Panc1 (cell line): ENCODE data around the gene ARHGEF3. TPM values are rescaled to one million over a fixed set of nuclear protein-coding genes. Genes with fewer than 3 reads are reported as not detected.

Source experiments
- ATAC-seq: fragments of 200-7000 bp; cut with Tn5 transposase; 2 replicates; pipeline ENCODE4 v1.9.1; 2020; ENCODE audit warnings: mild to moderate bottlenecking, moderate library complexity
- BruUV-seq: library from RNA; stranded (reverse); fragments of 400-500 nt; replicated peaks from 2 replicates; lab custom pipeline; 2021; lab: Mats Ljungman, UMichigan
- CTCF ChIA-PET: fragments of 300-600 bp; sonication (Branson Sonifier 250); formaldehyde crosslinking; loops from one replicate; lab custom pipeline; 2022; ENCODE audit warnings: antibody characterized with exemption; lab: Charles Lee
- POLR2A ChIA-PET: fragments of 300-600 bp; sonication (Branson Sonifier 250); formaldehyde crosslinking; loops from one replicate; lab custom pipeline; 2022; ENCODE audit warnings: antibody characterized with exemption; lab: Charles Lee
- DNase-seq: peaks from one replicate; pipeline ENCODE4 v3.0.0-alpha.2; 2010; ENCODE audit warnings: low read depth, low spot score
- H3K27ac ChIP-seq: 2 replicates; pipeline ENCODE4 v1.5.1; 2011; ENCODE audit warnings: mild to moderate bottlenecking, low read length, inconsistent platforms
- H3K27me3 ChIP-seq: fragments of 200-500 bp; sonication (Bioruptor generic); 2 replicates; pipeline ENCODE4 v1.6.0; 2014; ENCODE audit warnings: low read length, inconsistent platforms; ENCODE audit not compliant: control insufficient read depth, insufficient read depth
- H3K36me3 ChIP-seq: fragments of 200-500 bp; sonication (Bioruptor generic); 2 replicates; pipeline ENCODE4 v1.5.1; 2014; ENCODE audit warnings: inconsistent platforms, mild to moderate bottlenecking, low read length, moderate library complexity; ENCODE audit not compliant: control insufficient read depth, insufficient read depth
- H3K4me1 ChIP-seq: 2 replicates; pipeline ENCODE4 v1.5.1; 2011; ENCODE audit warnings: inconsistent platforms, mild to moderate bottlenecking, low read length, moderate library complexity; ENCODE audit not compliant: control insufficient read depth, insufficient read depth
- H3K4me3 ChIP-seq, 2 experiments: 2 replicates each; pipeline ENCODE4 v1.5.1; 2011 to 2012; ENCODE audit warnings: low read depth in 2 of 2, low read length in 2 of 2, mild to moderate bottlenecking in 2 of 2, inconsistent platforms in 1 of 2, moderate library complexity in 1 of 2
- H3K9me3 ChIP-seq: fragments of 200-500 bp; sonication (Bioruptor generic); 2 replicates; pipeline ENCODE4 v1.5.1; 2014; ENCODE audit warnings: low read depth, mild to moderate bottlenecking, inconsistent platforms, low read length, moderate library complexity; ENCODE audit not compliant: control insufficient read depth, insufficient read depth
- POLR2AphosphoS5 ChIP-seq: IDR thresholded peaks from 2 replicates; pipeline ENCODE4 v1.6.1; 2012; ENCODE audit warnings: mild to moderate bottlenecking, low read depth, low read length, moderate library complexity
- REST ChIP-seq, 2 experiments: IDR thresholded peaks; 2 replicates each; pipeline ENCODE4 v1.6.1; 2011 to 2012; ENCODE audit warnings: low read depth in 2 of 2, control low read depth in 1 of 2, low read length in 1 of 2, mild to moderate bottlenecking in 1 of 2, moderate library complexity in 1 of 2; ENCODE audit not compliant: insufficient read depth in 1 of 2
- SIN3A ChIP-seq: IDR thresholded peaks from 2 replicates; pipeline ENCODE4 v1.6.1; 2012; ENCODE audit warnings: low read depth, mild to moderate bottlenecking, low read length, moderate library complexity, borderline replicate concordance; ENCODE audit not compliant: insufficient read depth
- TCF7L2 ChIP-seq: IDR thresholded peaks from 2 replicates; pipeline ENCODE4 v1.6.1; 2011; ENCODE audit warnings: mild to moderate bottlenecking, low read depth, low read length, inconsistent platforms
- in situ Hi-C: cut with HindIII; loops from 2 replicates; pipeline ENCODE4 v1.10.0; 2016; ENCODE audit warnings: low sequenced_read_pairs, low pct_unique_long_range_greater_than_20kb
- intact Hi-C: fragments of 100-400 bp; cut with micrococcal nuclease; formaldehyde crosslinking; loops from one replicate; pipeline ENCODE4 v1.10.0; 2022; ENCODE audit not compliant: unreplicated experiment
- total RNA-seq: library from RNA; stranded (reverse); gene quantifications from one replicate; pipeline ENCODE4 v1.2.1, GENCODE V29; 2021; ENCODE audit not compliant: unreplicated experiment
- TF ChIP-seq, protein P1 (sequence below): fragments of 450-650 bp; IDR thresholded peaks from 2 replicates; pipeline ENCODE4 v1.5.1; 2017; ENCODE audit warnings: mild to moderate bottlenecking

ARHGEF3 gene
- total RNA-seq, 1 experiment from 2014 or later, result 19.8 TPM

DNA sequence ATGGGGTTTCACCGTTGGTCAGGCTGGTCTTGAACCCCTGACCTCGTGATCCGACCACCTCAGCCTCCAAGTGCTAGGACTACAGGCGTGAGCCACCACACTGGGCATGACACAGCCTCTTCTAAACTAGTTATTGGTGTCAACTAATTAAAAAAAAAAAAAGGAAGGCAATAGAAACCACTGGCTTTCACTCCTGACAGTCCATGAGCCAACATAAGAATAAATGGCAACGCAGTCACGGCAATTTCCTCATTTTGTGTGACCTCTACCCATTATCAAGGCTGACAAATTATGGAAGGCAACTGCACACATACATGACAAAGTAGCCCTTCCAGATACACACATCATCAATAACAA lies 5.9 kb downstream of the ARHGEF3 start:
- BruUV-seq, result no TSS peak
- Histone ChIP-seq H3K27ac (no peak overlapping the region), H3K27me3 (no peaks in the 10 kb centered on the region), H3K36me3 (no peaks in the 10 kb centered on the region), H3K9me3 (no peaks in the 10 kb centered on the region), H3K4me3 (no peak overlapping the region), H3K4me1 (peaks cover 5% of the 10 kb centered on the region)
- TF ChIP-seq, protein P1, sequence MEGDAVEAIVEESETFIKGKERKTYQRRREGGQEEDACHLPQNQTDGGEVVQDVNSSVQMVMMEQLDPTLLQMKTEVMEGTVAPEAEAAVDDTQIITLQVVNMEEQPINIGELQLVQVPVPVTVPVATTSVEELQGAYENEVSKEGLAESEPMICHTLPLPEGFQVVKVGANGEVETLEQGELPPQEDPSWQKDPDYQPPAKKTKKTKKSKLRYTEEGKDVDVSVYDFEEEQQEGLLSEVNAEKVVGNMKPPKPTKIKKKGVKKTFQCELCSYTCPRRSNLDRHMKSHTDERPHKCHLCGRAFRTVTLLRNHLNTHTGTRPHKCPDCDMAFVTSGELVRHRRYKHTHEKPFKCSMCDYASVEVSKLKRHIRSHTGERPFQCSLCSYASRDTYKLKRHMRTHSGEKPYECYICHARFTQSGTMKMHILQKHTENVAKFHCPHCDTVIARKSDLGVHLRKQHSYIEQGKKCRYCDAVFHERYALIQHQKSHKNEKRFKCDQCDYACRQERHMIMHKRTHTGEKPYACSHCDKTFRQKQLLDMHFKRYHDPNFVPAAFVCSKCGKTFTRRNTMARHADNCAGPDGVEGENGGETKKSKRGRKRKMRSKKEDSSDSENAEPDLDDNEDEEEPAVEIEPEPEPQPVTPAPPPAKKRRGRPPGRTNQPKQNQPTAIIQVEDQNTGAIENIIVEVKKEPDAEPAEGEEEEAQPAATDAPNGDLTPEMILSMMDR, result no peak
- no peak for TF ChIP-seq POLR2AphosphoS5
- no peak for TF ChIP-seq REST (IDR thresholded peaks at IDR 0.05; ENCODE audit: insufficient read depth in 1 of 2, low read depth in 2 of 2, low read length in 1 of 2)
- no peak for TF ChIP-seq SIN3A
- TF ChIP-seq TCF7L2, result no peak
- CTCF ChIA-PET, result no interaction called here
- no peak for DNase-seq
- no peak for ATAC-seq
- intact Hi-C loops (no loop called here), in situ Hi-C loops (no loop called here)
- POLR2A ChIA-PET, result interaction anchor here (0.6 kb wide), 1 partner anchor 187 kb away, joined by 3 read pairs; no protein-coding TSS in a partner anchor

- Histone ChIP-seq H3K27ac (no peak overlapping the region), H3K9me3 (no peaks in the 10 kb centered on the region), H3K4me1 (peaks cover 5% of the 10 kb centered on the region), H3K36me3 (no peaks in the 10 kb centered on the region), H3K4me3 (no peak overlapping the region), H3K27me3 (no peaks in the 10 kb centered on the region)
- CTCF ChIA-PET, result no interaction called here
- POLR2A ChIA-PET, result interaction anchor here (0.6 kb wide), 1 partner anchor 188 kb away, joined by 3 read pairs; no protein-coding TSS in a partner anchor
- TF ChIP-seq TCF7L2 (no peak), REST (IDR thresholded peaks at IDR 0.05; ENCODE audit: insufficient read depth in 1 of 2, low read depth in 2 of 2, low read length in 1 of 2) (no peak), POLR2AphosphoS5 (no peak), SIN3A (no peak)
- TF ChIP-seq, protein P1, result no peak
- in situ Hi-C loops (no loop called here), intact Hi-C loops (no loop called here)
- no peak for DNase-seq
- BruUV-seq, result no TSS peak
- no peak for ATAC-seq
Measured at GRCh38 chr3:56795097-56795828, 6.5 kb downstream of the ARHGEF3 start.
